GM06990 (cell line): ENCODE data around the gene PTPRD.

Source experiments
- DNase-seq: peaks from one replicate; pipeline ENCODE4 v3.0.0-alpha.2; 2011; ENCODE audit not compliant: insufficient read length; ENCODE audit errors: extremely low read depth
- H3K27me3 ChIP-seq: replicated peaks from 2 replicates; pipeline ENCODE4 v1.6.0; 2011; ENCODE audit warnings: low read length; ENCODE audit not compliant: control insufficient read depth, insufficient read depth
- H3K36me3 ChIP-seq: 2 replicates; pipeline ENCODE4 v1.5.1; 2011; ENCODE audit warnings: low read length; ENCODE audit not compliant: control insufficient read depth, insufficient read depth
- H3K4me3 ChIP-seq: replicated peaks from 2 replicates; pipeline ENCODE4 v1.5.1; 2011; ENCODE audit warnings: low read depth, mild to moderate bottlenecking, control low read depth, low read length
- CTCF ChIP-seq: IDR thresholded peaks from 2 replicates; pipeline ENCODE4 v1.5.1; 2011; ENCODE audit warnings: low read length, control low read depth, mild to moderate bottlenecking, inconsistent platforms; ENCODE audit not compliant: insufficient read depth, poor library complexity, severe bottlenecking

PTPRD gene

GRCh38 chr9:9749591-9749990 lies 863.2 kb downstream of the PTPRD start:
- no peak for DNase-seq
- H3K27me3 ChIP-seq = no peaks in the 10 kb centered on the region
- H3K4me3 ChIP-seq = no peak overlapping the region
- H3K36me3 ChIP-seq = no peaks in the 10 kb centered on the region
- TF ChIP-seq CTCF = no peak

GRCh38 chr9:9747787-9748186 lies 865.0 kb downstream of the PTPRD start:
- no peak overlapping the region for H3K4me3 ChIP-seq
- no peaks in the 10 kb centered on the region for H3K36me3 ChIP-seq
- no peaks in the 10 kb centered on the region for H3K27me3 ChIP-seq
- TF ChIP-seq CTCF = no peak
- DNase-seq = no peak

- no peak for DNase-seq
- no peaks in the 10 kb centered on the region for H3K27me3 ChIP-seq
- no peak overlapping the region for H3K4me3 ChIP-seq
- TF ChIP-seq CTCF = no peak
- H3K36me3 ChIP-seq = no peaks in the 10 kb centered on the region
Observed at GRCh38 chr9:9746826-9747225, 866.0 kb downstream of the PTPRD start.

- TF ChIP-seq CTCF = no peak
- no peaks in the 10 kb centered on the region for H3K27me3 ChIP-seq
- no peak overlapping the region for H3K4me3 ChIP-seq
- H3K36me3 ChIP-seq = no peaks in the 10 kb centered on the region
- no peak for DNase-seq
Observed at GRCh38 chr9:9743822-9744221, 869.0 kb downstream of the PTPRD start.

GRCh38 chr9:9730174-9730573 lies 882.6 kb downstream of the PTPRD start:
- TF ChIP-seq CTCF = no peak
- DNase-seq = no peak
- H3K27me3 ChIP-seq = no peaks in the 10 kb centered on the region
- no peaks in the 10 kb centered on the region for H3K36me3 ChIP-seq
- no peak overlapping the region for H3K4me3 ChIP-seq

- no peak for TF ChIP-seq CTCF
- no peak overlapping the region for H3K4me3 ChIP-seq
Observed at GRCh38 chr9:9729082-9729481, 883.7 kb downstream of the PTPRD start.

More at GRCh38 chr9:9729082-9729481, 883.7 kb downstream of the PTPRD start:
- no peaks in the 10 kb centered on the region for H3K36me3 ChIP-seq
- no peak for DNase-seq
- no peaks in the 10 kb centered on the region for H3K27me3 ChIP-seq
